ENCODE data around the gene ZNF546.

The ZNF546 gene

DNA sequence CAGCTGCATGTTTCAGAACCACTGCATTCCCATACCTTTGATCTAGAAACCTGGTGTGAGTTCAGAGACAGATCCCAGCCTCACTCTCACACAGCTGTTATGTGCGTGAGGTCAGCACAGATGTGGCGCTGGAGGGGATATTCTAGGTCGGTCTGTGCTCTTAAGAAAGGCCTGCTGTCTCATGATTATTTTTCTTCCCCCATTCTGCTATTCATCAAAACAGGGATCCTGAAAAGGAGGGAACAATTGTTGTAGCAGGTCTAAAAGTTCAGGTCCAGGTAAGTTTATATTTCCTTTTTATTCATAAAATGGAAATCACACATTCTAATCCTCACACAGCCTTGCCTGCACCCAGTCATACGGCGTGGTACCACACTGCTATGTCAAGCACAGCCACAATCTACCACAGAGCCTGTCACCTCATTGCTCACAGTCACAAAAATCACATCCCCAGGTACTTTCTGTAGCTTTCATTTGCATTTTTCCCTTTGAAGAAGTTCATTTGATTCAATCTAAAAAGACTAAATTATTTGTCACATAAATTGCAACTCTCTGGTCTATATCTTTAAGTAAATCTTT, 867 bp downstream of the ZNF546 start:
- TF ChIP-seq, protein P1, sequence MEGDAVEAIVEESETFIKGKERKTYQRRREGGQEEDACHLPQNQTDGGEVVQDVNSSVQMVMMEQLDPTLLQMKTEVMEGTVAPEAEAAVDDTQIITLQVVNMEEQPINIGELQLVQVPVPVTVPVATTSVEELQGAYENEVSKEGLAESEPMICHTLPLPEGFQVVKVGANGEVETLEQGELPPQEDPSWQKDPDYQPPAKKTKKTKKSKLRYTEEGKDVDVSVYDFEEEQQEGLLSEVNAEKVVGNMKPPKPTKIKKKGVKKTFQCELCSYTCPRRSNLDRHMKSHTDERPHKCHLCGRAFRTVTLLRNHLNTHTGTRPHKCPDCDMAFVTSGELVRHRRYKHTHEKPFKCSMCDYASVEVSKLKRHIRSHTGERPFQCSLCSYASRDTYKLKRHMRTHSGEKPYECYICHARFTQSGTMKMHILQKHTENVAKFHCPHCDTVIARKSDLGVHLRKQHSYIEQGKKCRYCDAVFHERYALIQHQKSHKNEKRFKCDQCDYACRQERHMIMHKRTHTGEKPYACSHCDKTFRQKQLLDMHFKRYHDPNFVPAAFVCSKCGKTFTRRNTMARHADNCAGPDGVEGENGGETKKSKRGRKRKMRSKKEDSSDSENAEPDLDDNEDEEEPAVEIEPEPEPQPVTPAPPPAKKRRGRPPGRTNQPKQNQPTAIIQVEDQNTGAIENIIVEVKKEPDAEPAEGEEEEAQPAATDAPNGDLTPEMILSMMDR (conservative IDR thresholded peaks at IDR 0.05; ENCODE audit: control insufficient read depth, insufficient read depth, low read depth, low read length), result no peak
- H3K4me3 ChIP-seq (ENCODE audit: control insufficient read depth, low read depth, low read length), result peak overlapping the region; percentile 89
- DNase-seq (ENCODE audit: low read depth), result peak; percentile 91

- peak; percentile 87 for DNase-seq (ENCODE audit: low read depth)
- H3K4me3 ChIP-seq (ENCODE audit: control insufficient read depth, low read depth, low read length), result no peak overlapping the region
- TF ChIP-seq, protein P1 (conservative IDR thresholded peaks at IDR 0.05; ENCODE audit: control insufficient read depth, insufficient read depth, low read depth, low read length), result no peak
Observed at GRCh38 chr19:39998501-39998900, 1.6 kb downstream of the ZNF546 start.

GRCh38 chr19:40005691-40006272, 8.9 kb downstream of the ZNF546 start:
- no peak for DNase-seq (ENCODE audit: low read depth)
- TF ChIP-seq, protein P1 (conservative IDR thresholded peaks at IDR 0.05; ENCODE audit: control insufficient read depth, insufficient read depth, low read depth, low read length), result no peak
- H3K4me3 ChIP-seq (ENCODE audit: control insufficient read depth, low read depth, low read length), result no peak overlapping the region

GRCh38 chr19:40006273-40006691, 9.4 kb downstream of the ZNF546 start:
- no peak overlapping the region for H3K4me3 ChIP-seq (ENCODE audit: control insufficient read depth, low read depth, low read length)
- DNase-seq (ENCODE audit: low read depth), result peak; percentile 94
- TF ChIP-seq, protein P1 (conservative IDR thresholded peaks at IDR 0.05; ENCODE audit: control insufficient read depth, insufficient read depth, low read depth, low read length), result no peak

GRCh38 chr19:40009674-40010073, 12.8 kb downstream of the ZNF546 start:
- H3K4me3 ChIP-seq (ENCODE audit: control insufficient read depth, low read depth, low read length), result no peak overlapping the region
- DNase-seq (ENCODE audit: low read depth), result no peak
- TF ChIP-seq, protein P1 (conservative IDR thresholded peaks at IDR 0.05; ENCODE audit: control insufficient read depth, insufficient read depth, low read depth, low read length), result no peak

DNA sequence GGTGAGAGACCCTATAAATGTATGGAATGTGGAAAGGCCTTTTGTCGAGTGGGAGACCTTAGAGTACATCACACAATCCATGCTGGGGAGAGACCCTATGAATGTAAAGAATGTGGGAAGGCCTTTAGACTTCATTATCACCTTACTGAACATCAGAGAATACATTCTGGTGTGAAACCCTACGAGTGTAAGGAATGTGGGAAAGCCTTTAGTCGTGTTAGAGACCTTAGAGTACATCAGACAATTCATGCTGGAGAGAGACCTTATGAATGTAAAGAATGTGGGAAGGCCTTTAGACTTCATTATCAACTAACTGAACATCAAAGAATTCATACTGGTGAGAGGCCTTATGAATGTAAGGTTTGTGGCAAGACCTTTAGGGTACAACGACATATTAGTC, 17.1 kb downstream of the ZNF546 start:
- no peak for DNase-seq (ENCODE audit: low read depth)
- TF ChIP-seq, protein P1 (conservative IDR thresholded peaks at IDR 0.05; ENCODE audit: control insufficient read depth, insufficient read depth, low read depth, low read length), result no peak
- H3K4me3 ChIP-seq (ENCODE audit: control insufficient read depth, low read depth, low read length), result no peak overlapping the region

Measured in fibroblast of mammary gland (primary cell).